ENCODE results near the gene VHLL. TPM values are rescaled to one million over a fixed set of nuclear protein-coding genes. Genes with fewer than 3 reads are reported as not detected.

VHLL gene
- total RNA-seq, 1 experiment from 2014 or later: not detected

GRCh38 chr1:156281281-156281680 lies 17.8 kb downstream of the VHLL start (continued):
- TF ChIP-seq ZBTB43 (CRISPR knock-in tag; IDR thresholded peaks at IDR 0.05): no peak
- no peak for TF ChIP-seq SP1 (CRISPR knock-in tag; conservative IDR thresholded peaks at IDR 0.05)

- DNase-seq (ENCODE audit: low spot score) (no peak), ATAC-seq (no peak)
- POLR2A ChIA-PET: no interaction called here
- TF ChIP-seq IRF2 (CRISPR knock-in tag; IDR thresholded peaks at IDR 0.05; ENCODE audit: borderline replicate concordance, low read depth) (no peak), JAZF1 (CRISPR knock-in tag; IDR thresholded peaks at IDR 0.05) (no peak), MYBL2 (CRISPR knock-in tag; IDR thresholded peaks at IDR 0.05) (no peak), ZNF317 (CRISPR knock-in tag; IDR thresholded peaks at IDR 0.05; ENCODE audit: borderline replicate concordance, low read depth) (no peak), ELF4 (CRISPR knock-in tag; IDR thresholded peaks at IDR 0.05; ENCODE audit: low read depth) (no peak), CREM (CRISPR knock-in tag; IDR thresholded peaks at IDR 0.05) (no peak), E2F5 (CRISPR knock-in tag; IDR thresholded peaks at IDR 0.05) (no peak), GTF2I (CRISPR knock-in tag; conservative IDR thresholded peaks at IDR 0.05) (no peak), SOX15 (CRISPR knock-in tag; IDR thresholded peaks at IDR 0.05) (no peak), ZNF219 (CRISPR knock-in tag; IDR thresholded peaks at IDR 0.05; ENCODE audit: borderline replicate concordance) (no peak), FOXJ3 (CRISPR knock-in tag; IDR thresholded peaks at IDR 0.05; ENCODE audit: borderline replicate concordance) (no peak), EMX1 (CRISPR knock-in tag; IDR thresholded peaks at IDR 0.05) (no peak), ZBTB21 (CRISPR knock-in tag; IDR thresholded peaks at IDR 0.05; ENCODE audit: borderline replicate concordance) (no peak), IRF1 (CRISPR knock-in tag; IDR thresholded peaks at IDR 0.05) (no peak), ZMAT4 (CRISPR knock-in tag; IDR thresholded peaks at IDR 0.05) (no peak)
- TF ChIP-seq, protein P1, sequence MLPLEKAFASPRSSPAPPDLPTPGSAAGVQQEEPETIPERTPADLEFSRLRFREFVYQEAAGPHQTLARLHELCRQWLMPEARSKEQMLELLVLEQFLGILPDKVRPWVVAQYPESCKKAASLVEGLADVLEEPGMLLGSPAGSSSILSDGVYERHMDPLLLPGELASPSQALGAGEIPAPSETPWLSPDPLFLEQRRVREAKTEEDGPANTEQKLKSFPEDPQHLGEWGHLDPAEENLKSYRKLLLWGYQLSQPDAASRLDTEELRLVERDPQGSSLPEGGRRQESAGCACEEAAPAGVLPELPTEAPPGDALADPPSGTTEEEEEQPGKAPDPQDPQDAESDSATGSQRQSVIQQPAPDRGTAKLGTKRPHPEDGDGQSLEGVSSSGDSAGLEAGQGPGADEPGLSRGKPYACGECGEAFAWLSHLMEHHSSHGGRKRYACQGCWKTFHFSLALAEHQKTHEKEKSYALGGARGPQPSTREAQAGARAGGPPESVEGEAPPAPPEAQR (CRISPR knock-in tag; IDR thresholded peaks at IDR 0.05): no peak
- TF ChIP-seq, protein P2, sequence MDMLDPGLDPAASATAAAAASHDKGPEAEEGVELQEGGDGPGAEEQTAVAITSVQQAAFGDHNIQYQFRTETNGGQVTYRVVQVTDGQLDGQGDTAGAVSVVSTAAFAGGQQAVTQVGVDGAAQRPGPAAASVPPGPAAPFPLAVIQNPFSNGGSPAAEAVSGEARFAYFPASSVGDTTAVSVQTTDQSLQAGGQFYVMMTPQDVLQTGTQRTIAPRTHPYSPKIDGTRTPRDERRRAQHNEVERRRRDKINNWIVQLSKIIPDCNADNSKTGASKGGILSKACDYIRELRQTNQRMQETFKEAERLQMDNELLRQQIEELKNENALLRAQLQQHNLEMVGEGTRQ (CRISPR knock-in tag; IDR thresholded peaks at IDR 0.05): no peak
- TF ChIP-seq, protein P3, sequence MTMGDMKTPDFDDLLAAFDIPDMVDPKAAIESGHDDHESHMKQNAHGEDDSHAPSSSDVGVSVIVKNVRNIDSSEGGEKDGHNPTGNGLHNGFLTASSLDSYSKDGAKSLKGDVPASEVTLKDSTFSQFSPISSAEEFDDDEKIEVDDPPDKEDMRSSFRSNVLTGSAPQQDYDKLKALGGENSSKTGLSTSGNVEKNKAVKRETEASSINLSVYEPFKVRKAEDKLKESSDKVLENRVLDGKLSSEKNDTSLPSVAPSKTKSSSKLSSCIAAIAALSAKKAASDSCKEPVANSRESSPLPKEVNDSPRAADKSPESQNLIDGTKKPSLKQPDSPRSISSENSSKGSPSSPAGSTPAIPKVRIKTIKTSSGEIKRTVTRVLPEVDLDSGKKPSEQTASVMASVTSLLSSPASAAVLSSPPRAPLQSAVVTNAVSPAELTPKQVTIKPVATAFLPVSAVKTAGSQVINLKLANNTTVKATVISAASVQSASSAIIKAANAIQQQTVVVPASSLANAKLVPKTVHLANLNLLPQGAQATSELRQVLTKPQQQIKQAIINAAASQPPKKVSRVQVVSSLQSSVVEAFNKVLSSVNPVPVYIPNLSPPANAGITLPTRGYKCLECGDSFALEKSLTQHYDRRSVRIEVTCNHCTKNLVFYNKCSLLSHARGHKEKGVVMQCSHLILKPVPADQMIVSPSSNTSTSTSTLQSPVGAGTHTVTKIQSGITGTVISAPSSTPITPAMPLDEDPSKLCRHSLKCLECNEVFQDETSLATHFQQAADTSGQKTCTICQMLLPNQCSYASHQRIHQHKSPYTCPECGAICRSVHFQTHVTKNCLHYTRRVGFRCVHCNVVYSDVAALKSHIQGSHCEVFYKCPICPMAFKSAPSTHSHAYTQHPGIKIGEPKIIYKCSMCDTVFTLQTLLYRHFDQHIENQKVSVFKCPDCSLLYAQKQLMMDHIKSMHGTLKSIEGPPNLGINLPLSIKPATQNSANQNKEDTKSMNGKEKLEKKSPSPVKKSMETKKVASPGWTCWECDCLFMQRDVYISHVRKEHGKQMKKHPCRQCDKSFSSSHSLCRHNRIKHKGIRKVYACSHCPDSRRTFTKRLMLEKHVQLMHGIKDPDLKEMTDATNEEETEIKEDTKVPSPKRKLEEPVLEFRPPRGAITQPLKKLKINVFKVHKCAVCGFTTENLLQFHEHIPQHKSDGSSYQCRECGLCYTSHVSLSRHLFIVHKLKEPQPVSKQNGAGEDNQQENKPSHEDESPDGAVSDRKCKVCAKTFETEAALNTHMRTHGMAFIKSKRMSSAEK (CRISPR knock-in tag; IDR thresholded peaks at IDR 0.05; ENCODE audit: borderline replicate concordance): no peak
- TF ChIP-seq, protein P4, sequence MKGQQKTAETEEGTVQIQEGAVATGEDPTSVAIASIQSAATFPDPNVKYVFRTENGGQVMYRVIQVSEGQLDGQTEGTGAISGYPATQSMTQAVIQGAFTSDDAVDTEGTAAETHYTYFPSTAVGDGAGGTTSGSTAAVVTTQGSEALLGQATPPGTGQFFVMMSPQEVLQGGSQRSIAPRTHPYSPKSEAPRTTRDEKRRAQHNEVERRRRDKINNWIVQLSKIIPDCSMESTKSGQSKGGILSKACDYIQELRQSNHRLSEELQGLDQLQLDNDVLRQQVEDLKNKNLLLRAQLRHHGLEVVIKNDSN (CRISPR knock-in tag; IDR thresholded peaks at IDR 0.05): no peak
- TF ChIP-seq, protein P5, sequence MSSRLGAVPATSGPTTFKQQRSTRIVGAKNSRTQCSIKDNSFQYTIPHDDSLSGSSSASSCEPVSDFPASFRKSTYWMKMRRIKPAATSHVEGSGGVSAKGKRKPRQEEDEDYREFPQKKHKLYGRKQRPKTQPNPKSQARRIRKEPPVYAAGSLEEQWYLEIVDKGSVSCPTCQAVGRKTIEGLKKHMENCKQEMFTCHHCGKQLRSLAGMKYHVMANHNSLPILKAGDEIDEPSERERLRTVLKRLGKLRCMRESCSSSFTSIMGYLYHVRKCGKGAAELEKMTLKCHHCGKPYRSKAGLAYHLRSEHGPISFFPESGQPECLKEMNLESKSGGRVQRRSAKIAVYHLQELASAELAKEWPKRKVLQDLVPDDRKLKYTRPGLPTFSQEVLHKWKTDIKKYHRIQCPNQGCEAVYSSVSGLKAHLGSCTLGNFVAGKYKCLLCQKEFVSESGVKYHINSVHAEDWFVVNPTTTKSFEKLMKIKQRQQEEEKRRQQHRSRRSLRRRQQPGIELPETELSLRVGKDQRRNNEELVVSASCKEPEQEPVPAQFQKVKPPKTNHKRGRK (CRISPR knock-in tag; IDR thresholded peaks at IDR 0.05; ENCODE audit: borderline replicate concordance): no peak
- peaks cover 38% of the 10 kb centered on the region for H3K36me3 Mint-ChIP-seq
- no peaks in the 10 kb centered on the region for H3K27me3 Mint-ChIP-seq (ENCODE audit: low read depth)
- no peaks in the 10 kb centered on the region for H3K9me3 Mint-ChIP-seq
- no peak overlapping the region for H3K27ac Mint-ChIP-seq
- CTCF ChIA-PET: interaction anchor here (0.9 to 1.3 kb wide), 4 partner anchors 15 to 150 kb away, joined by 3 read pairs; no protein-coding TSS in a partner anchor
- peaks cover 24% of the 10 kb centered on the region for H3K4me1 Mint-ChIP-seq
- H3K4me3 Mint-ChIP-seq: peak overlapping the region; percentile 22; the same call in 1 of the 2 replicates
Measured at GRCh38 chr1:156279837-156280236, 19.3 kb downstream of the VHLL start.

Data from WTC11 (cell line).